ENCODE measurements around the gene SFXN2. TPM values are rescaled to one million over a fixed set of nuclear protein-coding genes. Genes with fewer than 3 reads are reported as not detected.
A peak's percentile ranks its signal among the peaks of the same experiment; 100 is the strongest.

Gene SFXN2
- polyA plus RNA-seq, 2 of the 4 experiments (the other 2 are of a cell fraction): 5.6 to 7.4 TPM

- TF ChIP-seq EHF (CRISPR knock-in tag; IDR thresholded peaks at IDR 0.05): no peak
- TF ChIP-seq HOXB13 (CRISPR knock-in tag; IDR thresholded peaks at IDR 0.05; ENCODE audit: low read depth): no peak
- ATAC-seq (no peak), DNase-seq (ENCODE audit: low read depth in 1 of 2, low spot score in 1 of 2) (no peak), FAIRE-seq (no peak)
- WGBS (ENCODE audit: missing lambda C conversion rate): 94% methylated on average over 4 of the region's 4 CpGs
- H3K9me3 ChIP-seq: no peaks in the 10 kb centered on the region
- H3K4me2 ChIP-seq: peak overlapping the region; percentile 85; the same call in 2 of the 3 replicates
- H3K4me3 ChIP-seq: no peak overlapping the region
- ChIA-PET POLR2A (no interaction called here), CTCF (interaction anchor here (0.7 to 1.8 kb wide), 3 partner anchors 8 to 128 kb away, joined by 3 to 9 read pairs (median 7); no protein-coding TSS in a partner anchor)
- no peak overlapping the region for H3K27ac ChIP-seq
- peaks cover 29% of the 10 kb centered on the region for H3K4me1 ChIP-seq
These were observed 2.3 kb upstream of the SFXN2 start for GRCh38 chr10:102712089-102712488.

- WGBS (ENCODE audit: missing lambda C conversion rate): 6% methylated on average over 8 of the region's 8 CpGs
- FAIRE-seq: no peak
- peak overlapping the region; percentile 88 to 94 for H3K27ac ChIP-seq
These were observed 1.4 kb upstream of the SFXN2 start for GRCh38 chr10:102712843-102713538.

GRCh38 chr10:102713539-102713813 is 960 bp upstream of the SFXN2 start:
- peak in 1 of 2 experiments; percentile 86; a peak in 3 of 6 replicates for ATAC-seq
- CTCF ChIA-PET: interaction anchor here (0.8 to 3.8 kb wide), 20 partner anchors 9 to 290 kb away, joined by 3 to 15 read pairs (median 4); partner anchors contain the start of gene TRIM8
- POLR2A ChIA-PET: interaction anchor here (0.7 to 2.5 kb wide), 8 partner anchors 12 to 479 kb away, joined by 3 to 15 read pairs (median 6); partner anchors contain the start of genes NT5C2 and WBP1L

More at GRCh38 chr10:102712843-102713538, 1.4 kb upstream of the SFXN2 start:
- peaks cover 29% of the 10 kb centered on the region for H3K4me1 ChIP-seq
- ChIA-PET CTCF (interaction anchor here (0.8 to 3.8 kb wide), 17 partner anchors 8 to 290 kb away, joined by 3 to 15 read pairs (median 6); partner anchors contain the start of gene TRIM8), POLR2A (interaction anchor here (0.6 to 2.5 kb wide), 4 partner anchors 12 to 598 kb away, joined by 5 to 15 read pairs (median 6); no protein-coding TSS in a partner anchor)
- H3K4me2 ChIP-seq: peak overlapping the region; percentile 85
- DNase-seq (ENCODE audit: low read depth in 1 of 2, low spot score in 1 of 2): no peak
- ATAC-seq: no peak
- H3K4me3 ChIP-seq: peak overlapping the region; percentile 95
- no peaks in the 10 kb centered on the region for H3K9me3 ChIP-seq
- no peak for TF ChIP-seq HDAC2 (IDR thresholded peaks at IDR 0.05)
- no peak for TF ChIP-seq USF2 (IDR thresholded peaks at IDR 0.05)
- TF ChIP-seq MAFK (IDR thresholded peaks at IDR 0.05; ENCODE audit: partially characterized antibody): no peak
- no peak for TF ChIP-seq POLR2AphosphoS2 (conservative IDR thresholded peaks at IDR 0.05; ENCODE audit: low read length)
- TF ChIP-seq CHD2 (IDR thresholded peaks at IDR 0.05; ENCODE audit: low read length, partially characterized antibody): no peak
- no peak for TF ChIP-seq EP300 (IDR thresholded peaks at IDR 0.05)
- no peak for TF ChIP-seq KDM1A (IDR thresholded peaks at IDR 0.05; ENCODE audit: low read depth)
- no peak for TF ChIP-seq FOSB (CRISPR knock-in tag; IDR thresholded peaks at IDR 0.05)
- no peak for TF ChIP-seq NPAS2 (CRISPR knock-in tag; IDR thresholded peaks at IDR 0.05; ENCODE audit: borderline replicate concordance)
- TF ChIP-seq HOXB13 (CRISPR knock-in tag; IDR thresholded peaks at IDR 0.05; ENCODE audit: low read depth): no peak
- no peak for TF ChIP-seq BCL3 (IDR thresholded peaks at IDR 0.05)
- TF ChIP-seq RFX5 (IDR thresholded peaks at IDR 0.05): no peak

More at GRCh38 chr10:102713539-102713813, 960 bp upstream of the SFXN2 start:
- WGBS (ENCODE audit: missing lambda C conversion rate): 3% methylated on average over 12 of the region's 13 CpGs
- H3K4me1 ChIP-seq: peaks cover 29% of the 10 kb centered on the region
- FAIRE-seq (no peak), DNase-seq (ENCODE audit: low read depth in 1 of 2, low spot score in 1 of 2) (peak in 1 of 2 experiments; percentile 97)
- H3K9me3 ChIP-seq: no peaks in the 10 kb centered on the region
- H3K27ac ChIP-seq: peak overlapping the region; percentile 88 to 94
- H3K4me3 ChIP-seq: peak overlapping the region; percentile 95
- TF ChIP-seq BHLHE40 (IDR thresholded peaks at IDR 0.05; ENCODE audit: low read depth, low read length) (no peak), EHF (CRISPR knock-in tag; IDR thresholded peaks at IDR 0.05) (no peak), CTCF (IDR thresholded peaks at IDR 0.05) (peak; percentile 15; the same call in 1 of the 3 replicates), RCOR1 (IDR thresholded peaks at IDR 0.05; ENCODE audit: low read depth, low read length) (no peak)
- H3K4me2 ChIP-seq: peak overlapping the region; percentile 85
